T47D (cell line): ENCODE data around the gene HASPIN.
"Not testable (repeated sequence)": the region's sequence is repeated elsewhere in the genome, so short reads cannot be mapped to it uniquely, and the experiment has no call there.

Source experiments
- DNase-seq, 2 experiments: peaks; one replicate each; pipeline versions ENCODE4 v3.0.0 to v3.0.0-alpha.2; 2011 to 2012; ENCODE audit warnings: low read depth in 1 of 2, low spot score in 1 of 2
- JUND ChIP-seq: IDR thresholded peaks from 2 replicates; pipeline ENCODE4 v1.6.1; 2012; ENCODE audit warnings: low read depth
- in situ Hi-C: cut with HindIII; loops from 2 replicates; pipeline ENCODE4 v1.10.0; 2016; ENCODE audit warnings: low sequenced_read_pairs, low pct_unique_long_range_greater_than_20kb

The HASPIN gene

DNA sequence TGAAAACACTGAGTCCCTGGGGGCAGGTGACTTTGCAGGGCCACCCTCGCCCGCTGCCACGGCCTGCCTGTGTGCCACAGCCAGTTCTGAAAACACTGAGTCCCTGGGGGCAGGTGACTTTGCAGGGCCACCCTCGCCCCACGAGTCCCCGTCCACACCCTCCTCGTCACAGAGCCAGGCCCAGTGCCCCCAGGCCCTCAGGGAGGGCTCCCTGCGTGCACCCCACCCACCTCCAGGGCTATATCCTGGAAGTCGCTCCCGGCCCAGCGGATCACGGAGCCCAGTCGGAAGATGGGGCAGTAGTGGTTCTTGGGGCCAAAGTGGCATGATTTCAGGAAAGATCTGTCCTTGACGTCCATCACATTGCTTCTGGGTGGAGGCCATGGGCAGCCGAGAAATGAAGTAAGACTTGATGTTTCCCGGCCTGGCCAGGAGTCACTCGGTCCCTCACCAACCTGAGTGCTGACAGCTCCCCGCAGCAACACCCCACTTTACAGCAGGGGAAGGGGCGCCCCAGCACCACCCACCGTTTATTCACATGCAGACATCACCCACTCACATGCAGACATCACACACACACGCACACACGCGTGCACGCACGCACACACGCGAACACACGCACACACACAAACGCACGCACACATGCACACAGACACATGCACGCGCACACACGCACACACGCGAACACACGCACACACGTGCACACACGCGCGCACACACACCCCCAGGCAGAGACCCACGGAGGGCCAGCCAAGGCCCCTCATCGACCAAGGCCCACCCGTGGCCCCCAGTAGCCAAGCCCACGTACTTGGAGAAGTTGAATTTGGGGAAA is 34.2 kb upstream of the HASPIN start:
- in situ Hi-C loops, result no loop called here
- no peak for TF ChIP-seq JUND
- DNase-seq, result no peak

DNA sequence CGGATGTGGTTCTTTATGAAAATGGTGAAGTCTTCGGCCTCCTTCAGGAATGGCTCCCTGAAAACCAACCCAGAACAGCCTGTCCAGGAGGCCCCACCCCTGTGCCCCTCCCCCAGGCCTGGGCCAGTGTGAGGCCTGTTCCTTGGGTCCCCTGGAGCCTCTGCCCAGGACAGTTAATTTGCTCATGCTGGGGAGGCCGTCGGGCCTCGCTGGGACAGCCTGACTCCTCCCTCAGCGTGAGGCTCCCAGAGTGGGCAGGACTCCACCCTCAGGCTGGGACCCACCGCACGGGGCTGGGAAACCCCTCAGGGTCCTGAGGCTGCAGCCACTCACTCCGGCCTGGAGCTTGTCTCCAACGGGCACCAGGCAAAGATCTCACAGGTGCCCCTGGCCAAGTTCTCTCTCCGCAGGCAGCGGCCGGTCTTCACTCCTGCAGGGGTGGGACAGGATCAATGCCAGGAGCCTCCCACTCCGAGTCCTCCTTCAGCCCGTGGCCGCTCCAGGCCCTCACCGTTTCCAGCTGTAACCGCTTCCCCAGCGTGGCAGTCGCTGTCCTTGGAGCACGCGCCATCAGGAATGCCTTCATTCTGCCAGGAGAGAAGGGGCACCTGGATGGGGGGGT is 33.5 kb upstream of the HASPIN start:
- in situ Hi-C loops, result no loop called here
- DNase-seq, result no peak
- no peak for TF ChIP-seq JUND

DNA sequence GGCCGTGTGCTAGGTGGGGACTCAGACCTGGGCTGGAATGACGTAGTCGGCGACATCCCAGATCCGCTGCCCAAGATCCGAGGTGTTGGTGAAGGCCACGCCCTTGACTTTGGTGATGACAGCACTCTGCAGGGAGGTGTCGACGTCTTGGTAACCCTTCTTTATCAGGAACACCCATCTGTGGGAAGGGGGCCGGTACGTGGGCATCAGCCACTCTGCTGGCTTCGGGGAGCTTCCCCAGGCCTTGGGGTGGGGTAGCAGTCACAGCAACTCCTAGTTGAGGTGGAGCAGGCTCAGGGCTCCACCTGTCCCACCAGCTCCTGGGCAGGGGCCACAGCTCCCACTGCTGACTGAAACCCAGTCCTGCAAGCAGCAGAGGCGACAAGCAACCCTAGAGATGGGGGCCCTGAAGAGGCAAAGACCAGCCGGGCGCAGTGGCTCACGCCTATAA is 32.1 kb upstream of the HASPIN start:
- DNase-seq, result no peak
- in situ Hi-C loops, result no loop called here
- no peak for TF ChIP-seq JUND

DNA sequence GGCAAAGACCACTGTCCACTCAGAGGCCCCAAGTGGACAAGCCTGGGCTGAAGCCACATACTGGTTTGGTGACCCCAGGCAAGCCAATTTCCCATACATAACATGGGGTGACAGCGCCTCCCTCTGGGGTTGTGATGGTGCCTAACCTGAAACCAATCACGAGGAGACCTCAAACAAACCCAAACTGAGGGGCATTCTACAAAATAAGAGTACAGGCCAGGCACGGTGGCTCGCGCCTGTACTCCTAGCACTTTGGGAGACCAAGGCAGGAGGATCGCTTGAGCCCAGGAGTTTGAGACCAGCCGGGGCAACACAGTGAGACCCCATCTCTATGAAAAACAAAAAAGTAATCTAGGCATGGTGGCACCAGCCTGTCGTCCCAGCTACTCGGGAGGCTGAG is 31.4 kb upstream of the HASPIN start:
- no peak for TF ChIP-seq JUND
- in situ Hi-C loops, result no loop called here
- no peak for DNase-seq

DNA sequence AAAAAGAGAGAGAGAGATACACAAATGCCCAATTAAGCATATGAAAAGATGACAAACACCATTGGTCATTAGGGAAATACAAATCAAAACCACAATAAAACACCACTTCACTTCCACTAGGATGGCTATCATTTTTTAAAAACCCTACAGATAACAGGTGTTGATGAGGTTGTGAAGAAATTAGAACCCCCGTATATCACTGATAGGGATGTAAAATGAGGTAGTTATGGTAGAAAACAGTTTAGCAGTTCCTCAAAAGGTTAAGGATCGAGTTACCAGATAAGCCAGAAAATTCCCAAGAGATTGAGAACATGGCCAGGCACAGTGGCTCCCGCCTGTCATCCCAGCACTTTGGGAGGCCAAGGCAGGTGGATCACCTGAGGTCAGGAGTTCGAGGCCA is 30.6 kb upstream of the HASPIN start:
- TF ChIP-seq JUND, result no peak
- DNase-seq, result no peak
- in situ Hi-C loops, result no loop called here

DNA sequence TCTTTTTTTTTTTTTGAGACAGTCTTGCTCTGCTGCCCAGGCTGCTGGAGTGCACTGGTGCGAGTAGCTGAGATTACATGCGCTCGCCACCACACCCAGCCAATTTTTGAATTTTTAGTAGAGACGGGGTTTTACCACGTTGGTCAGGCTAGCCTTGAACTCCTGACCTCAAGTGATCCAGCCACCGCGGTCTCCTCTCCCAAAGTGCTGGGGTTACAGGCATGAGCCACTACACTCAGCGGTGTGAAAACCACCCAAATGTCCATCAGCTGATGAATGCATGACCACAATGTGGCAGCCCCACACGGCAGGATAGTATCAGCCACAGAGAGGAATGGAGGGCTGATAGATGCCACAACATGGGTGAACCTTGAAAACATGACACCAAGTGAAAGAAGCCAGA is 29.9 kb upstream of the HASPIN start:
- DNase-seq, result no peak
- no peak for TF ChIP-seq JUND
- in situ Hi-C loops, result no loop called here

DNA sequence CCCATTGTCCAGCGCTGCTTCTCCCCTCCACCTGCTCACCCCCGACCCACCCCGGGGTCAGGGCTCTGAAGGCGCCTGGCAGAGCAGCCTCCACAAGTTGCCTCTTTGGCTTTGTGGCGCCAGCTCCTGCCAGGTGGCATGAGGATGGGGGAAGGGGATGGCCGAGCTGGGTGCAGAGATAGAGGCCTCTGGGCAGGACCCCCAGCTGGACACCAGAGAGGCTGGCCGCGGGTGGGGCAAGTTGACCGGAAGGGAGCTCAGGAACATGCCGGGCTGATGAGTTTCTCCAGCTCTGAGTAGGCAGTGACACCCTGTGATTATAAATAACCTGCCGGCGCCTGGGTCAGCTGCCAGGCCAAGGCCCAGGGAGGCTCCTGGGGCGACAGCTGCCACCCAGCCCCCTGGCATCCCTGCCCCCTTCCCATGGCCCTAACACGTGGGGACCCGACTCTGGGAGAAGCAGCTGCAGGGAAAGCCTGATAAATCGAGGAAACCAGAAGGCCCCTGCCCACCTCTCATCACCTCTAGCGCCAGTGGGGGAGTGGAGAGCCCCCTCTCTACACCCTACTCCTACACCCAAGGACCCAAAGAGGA is 28.5 kb upstream of the HASPIN start:
- DNase-seq, result no peak
- in situ Hi-C loops, result no loop called here

DNA sequence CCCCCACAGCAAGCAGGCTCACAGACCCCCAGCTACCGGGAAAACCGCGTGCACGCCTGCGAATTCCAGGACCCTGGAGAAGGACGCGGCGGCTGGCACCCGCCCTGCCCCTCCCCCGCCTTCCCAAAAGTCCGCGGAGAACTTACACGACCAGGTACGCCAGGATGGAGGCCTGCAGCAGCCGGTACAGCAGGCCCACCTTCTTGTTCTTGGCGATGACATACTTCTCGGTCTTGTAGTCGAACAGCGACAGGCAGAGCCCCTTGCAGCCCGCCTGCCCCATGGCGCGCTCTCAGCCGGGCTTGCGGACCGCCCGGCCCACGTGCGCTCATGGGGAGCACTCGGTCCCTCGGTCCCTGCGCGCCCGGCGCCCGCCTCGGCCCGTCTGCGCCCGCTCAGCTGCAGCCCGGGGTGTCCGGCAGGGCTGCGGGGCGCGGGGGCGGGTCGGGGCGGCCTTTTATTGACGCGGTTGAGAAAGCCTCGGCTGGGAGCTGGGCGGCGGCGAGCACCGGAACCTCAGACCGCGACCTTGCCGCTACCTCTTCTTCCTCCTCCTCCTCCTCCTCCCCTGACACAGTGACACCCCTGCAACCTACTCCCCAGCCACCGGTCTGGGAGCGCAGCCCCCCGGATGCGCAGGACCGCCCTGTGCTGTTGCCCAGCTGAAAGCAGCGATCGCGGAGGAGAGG is 27.8 kb upstream of the HASPIN start, which contains the start of gene P2RX5:
P2RX5 (minus strand) TSS at position 433 of the 689 bp plus-strand sequence; CDS start at position 283, 150 bp downstream.
- DNase-seq, result peak in 1 of 2 experiments; percentile 30
- in situ Hi-C loops, result no loop called here
- no peak for TF ChIP-seq JUND

More for the DNA sequence above, 28.5 kb upstream of the HASPIN start:
- no peak for TF ChIP-seq JUND

DNA sequence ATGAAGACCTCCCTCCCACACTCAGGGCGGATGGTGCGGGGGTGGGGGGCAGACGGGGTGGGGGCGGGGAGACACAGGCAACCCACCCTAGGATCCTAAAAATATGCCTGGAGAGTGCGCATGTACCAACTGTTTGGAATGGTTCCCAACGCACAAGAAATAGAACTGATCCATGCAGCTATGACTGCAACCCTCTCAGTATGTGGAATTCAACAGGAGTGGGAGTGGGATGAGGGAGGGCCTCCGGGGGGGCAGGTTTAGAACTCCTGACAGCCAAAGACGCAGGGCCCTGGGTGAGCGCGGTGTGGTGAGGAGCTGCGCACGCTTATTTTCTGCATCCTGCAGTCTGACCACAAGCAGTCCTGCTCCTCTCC is 26.6 kb upstream of the HASPIN start:
- DNase-seq, result no peak
- no peak for TF ChIP-seq JUND
- in situ Hi-C loops, result no loop called here

DNA sequence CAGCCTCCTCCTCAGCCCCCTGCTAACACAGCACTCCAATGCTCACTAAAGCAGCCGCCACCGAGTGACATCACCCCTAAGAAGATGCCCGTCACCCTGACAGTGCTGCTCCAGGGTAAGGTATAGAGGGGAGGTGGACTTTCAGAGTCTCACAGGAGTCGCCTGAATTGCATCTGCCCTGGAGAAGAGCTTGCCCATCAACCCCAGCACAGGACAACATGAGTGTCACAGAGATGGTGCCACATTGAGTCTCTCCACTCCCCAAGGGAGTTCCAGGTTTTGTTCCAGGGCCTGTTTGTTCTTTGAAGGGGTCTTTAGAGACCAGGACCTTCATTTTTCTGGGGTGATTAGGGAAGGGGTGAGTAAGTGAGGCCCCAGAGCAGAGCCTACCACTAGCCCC is 25.6 kb upstream of the HASPIN start:
- no peak for TF ChIP-seq JUND
- in situ Hi-C loops, result no loop called here
- no peak for DNase-seq

DNA sequence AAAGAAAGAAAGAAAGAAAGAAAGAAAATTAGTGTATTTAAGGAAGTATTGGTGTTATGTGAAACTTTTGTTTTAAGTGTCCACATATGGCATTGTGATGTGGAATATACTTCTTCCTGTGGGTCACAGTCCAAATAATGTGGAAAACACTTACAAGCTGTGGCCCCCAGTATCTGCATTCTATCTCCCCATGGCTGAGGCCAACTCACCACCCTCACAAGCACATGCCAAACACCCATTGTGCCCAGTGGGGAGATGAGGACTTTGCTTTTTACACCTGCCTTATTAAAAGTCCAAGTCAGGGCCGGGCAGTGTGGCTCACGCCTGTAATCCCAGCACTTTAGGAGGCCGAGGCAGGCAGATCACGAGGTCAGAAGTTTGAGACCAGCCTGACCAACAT is 23.8 kb upstream of the HASPIN start:
- DNase-seq, result no peak
- in situ Hi-C loops, result no loop called here
- TF ChIP-seq JUND, result no peak

DNA sequence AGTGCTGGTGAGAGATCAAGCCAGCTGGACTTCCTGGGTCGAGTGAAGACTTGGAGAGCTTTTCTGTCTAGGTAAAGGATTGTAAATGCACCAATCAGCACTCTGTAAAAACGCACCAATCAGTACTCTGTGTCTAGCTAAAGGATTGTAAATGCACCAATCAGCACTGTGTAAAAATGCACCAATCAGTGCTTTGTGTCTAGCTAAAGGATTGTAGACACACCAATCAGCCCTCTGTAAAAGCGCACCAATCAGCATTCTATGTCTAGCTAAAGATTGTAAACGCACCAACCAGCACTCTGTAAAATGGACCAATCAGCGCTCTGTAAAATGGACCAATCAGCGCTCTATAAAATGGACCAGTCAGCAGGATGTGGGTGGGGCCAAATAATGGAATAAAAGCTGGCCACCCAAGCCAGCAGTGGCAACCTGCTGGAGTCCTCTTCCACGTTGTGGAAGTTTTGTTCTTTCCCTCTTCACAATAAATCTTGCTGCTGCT is 21.6 kb upstream of the HASPIN start:
- in situ Hi-C loops, result not testable (repeated sequence)

More for the DNA sequence above, 21.6 kb upstream of the HASPIN start:
- not testable (repeated sequence) for DNase-seq
